GM18907 (cell line): ENCODE data around the gene PKN2.
"Not testable (repeated sequence)": the region's sequence is repeated elsewhere in the genome, so short reads cannot be mapped to it uniquely, and the experiment has no call there.

Experiments used
- ATAC-seq: cut with Tn5 transposase; IDR thresholded peaks from one replicate; pipeline ENCODE4 v1.9.1; 2021; ENCODE audit warnings: mild to moderate bottlenecking, moderate library complexity; ENCODE audit not compliant: unreplicated experiment

PKN2 gene

DNA sequence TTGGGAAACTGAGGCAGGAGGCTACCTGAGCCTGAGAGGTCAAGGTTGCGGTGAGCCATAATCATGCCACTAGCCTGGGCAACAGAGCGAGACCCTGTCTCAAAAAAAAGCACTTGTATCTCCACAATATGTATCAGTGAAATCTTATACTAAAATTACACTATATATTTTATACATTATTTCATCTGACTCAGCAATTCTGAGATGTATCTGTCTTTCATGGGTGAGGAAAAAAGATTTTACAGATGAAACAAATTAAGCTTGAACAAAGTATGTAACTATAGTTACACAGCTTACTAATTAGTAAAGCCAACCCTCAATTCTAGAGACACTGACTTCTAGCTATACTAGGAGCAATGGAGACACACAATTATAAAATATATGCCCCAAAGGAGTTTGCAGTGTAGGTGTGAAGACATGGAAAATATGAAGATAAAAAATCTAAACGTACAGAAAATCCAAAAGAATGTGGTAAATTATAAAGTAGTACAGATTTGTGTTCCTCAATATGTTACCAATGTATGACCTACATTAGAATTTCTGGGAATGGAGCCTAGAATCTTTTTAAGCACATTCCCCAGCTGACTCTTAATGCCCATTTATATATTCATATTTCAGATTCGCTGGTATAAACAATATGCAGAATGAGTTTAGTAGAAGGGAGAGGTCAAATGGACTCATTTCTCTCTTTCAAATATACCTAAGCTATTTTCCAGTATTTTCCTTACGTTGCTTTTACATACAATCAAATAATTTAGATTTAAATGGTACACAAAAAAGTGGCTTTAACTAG lies 192.7 kb downstream of the PKN2 start:
- ATAC-seq, result no peak

DNA sequence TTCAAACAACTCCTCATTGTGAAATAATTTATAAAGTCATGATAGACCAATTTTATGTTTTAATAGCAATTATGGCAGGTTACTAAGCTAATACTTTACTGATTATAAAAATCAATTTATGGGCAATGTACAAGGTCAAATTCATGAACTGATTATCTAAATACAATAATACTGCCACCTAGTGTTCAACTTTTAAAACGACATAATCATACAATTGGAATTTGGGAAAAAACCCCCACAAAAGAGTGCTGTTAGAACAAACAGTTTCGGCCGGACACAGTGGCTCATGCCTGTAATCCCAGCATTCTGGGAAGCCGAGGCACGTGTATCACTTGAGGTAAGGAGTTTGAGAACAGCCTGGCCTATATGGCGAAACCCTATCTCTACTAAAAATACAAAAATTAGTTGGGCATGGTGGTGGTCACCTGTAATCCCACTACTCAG lies 193.3 kb downstream of the PKN2 start:
- no peak for ATAC-seq

DNA sequence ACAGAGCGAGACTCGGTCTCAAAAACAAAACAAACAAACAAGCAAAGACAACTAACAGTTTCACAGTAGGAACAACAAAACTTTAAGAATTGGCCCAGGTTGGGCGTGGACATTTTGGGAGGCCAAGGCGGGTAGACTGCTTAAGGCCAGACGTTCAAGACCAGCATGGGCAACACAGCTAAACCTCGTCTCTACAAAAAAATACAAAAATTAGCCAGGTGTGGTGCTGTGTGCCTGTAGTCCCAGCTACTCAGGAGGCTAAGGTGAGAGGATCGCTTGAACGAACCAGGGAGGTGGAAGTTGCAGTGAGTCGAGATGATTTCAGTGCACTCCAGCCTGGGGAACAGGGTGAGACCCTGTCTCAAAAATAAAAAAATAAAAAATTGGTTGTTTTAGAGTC lies 193.8 kb downstream of the PKN2 start:
- no peak for ATAC-seq

DNA sequence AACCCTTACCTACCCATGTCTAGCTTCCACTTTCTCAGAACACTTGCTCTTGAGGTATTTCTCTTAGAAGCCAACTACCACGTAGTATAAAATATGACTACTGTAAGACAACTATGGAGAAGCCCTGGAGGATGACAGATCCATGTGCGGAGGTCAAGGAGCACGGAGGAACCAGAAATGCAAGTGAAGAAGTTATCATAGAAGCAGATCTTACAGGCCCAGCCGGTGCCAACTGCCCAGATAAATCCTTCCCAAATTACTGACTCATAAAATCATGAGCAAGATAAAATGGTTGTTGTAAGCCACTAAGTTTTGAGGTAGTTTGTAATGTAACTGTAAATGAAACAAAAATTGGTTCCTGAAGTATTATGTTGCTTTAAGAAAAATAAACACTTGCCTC lies 194.7 kb downstream of the PKN2 start:
- no peak for ATAC-seq

DNA sequence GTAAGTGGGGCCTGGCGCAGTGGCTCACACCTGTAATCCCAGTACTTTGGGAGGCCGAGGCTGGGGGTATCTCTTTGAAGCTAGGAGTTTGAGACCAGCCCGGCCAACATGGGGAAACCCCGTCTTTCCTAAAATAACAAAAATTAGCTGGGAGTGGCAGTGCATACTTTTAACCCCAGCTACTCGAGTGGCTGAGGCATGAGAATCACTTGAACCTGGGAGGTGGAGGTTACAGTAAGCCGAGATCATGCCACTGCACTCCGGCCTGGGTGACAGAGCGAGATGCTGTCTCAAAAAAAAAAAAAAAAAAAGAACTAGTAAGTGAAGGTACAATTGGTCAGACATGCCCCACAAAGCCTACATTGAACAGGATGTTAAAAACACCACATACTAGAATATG lies 196.6 kb downstream of the PKN2 start:
- ATAC-seq, result not testable (repeated sequence)

DNA sequence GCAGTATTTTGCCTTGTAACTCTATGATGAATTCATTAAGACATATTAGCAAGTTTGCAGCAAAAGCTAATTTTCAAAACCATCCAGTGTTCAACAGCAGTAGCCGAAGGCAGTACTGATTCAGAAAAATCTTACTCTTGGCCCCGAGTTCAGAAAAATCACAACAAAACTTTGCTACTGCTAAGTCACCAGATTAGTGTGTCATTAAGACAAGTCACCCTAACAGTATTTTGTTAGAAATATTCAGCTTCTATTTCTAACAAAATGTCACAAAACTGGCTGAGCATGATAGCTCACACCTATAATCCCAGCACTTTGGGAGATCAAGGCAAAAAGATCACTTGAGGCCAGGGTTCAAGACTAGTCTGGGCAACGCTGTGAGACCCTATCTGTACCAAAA lies 199.1 kb downstream of the PKN2 start:
- no peak for ATAC-seq
